Measurements from ENCODE around the gene PTGFRN. TPM values are rescaled to one million over a fixed set of nuclear protein-coding genes. Genes with fewer than 3 reads are reported as not detected.

Gene PTGFRN
- total and polyA plus RNA-seq, 2 of the 8 experiments (the other 6 are each of a cell fraction or from before 2014, with no cell fraction given), result 13.0 to 32.6 TPM

- Histone ChIP-seq H3K18ac (ENCODE audit: extremely low read depth, low read length) (no peak overlapping the region), H3K4me1 (replicated peaks in 1 of 4; ENCODE audit: control insufficient read depth in 3 of 4, insufficient read depth in 4 of 4, low read length in 3 of 4) (peaks cover 4 to 20% (median 19%) of the 10 kb centered on the region in 4 experiments), H2BK120ac (replicated peaks; ENCODE audit: low read depth, low read length) (peak overlapping the region; percentile 7), H3K9me3 (ENCODE audit: insufficient read depth in 2 of 2, low read depth in 1 of 2, low read length in 1 of 2) (no peaks in the 10 kb centered on the region), H4K20me1 (replicated peaks in 1 of 2; ENCODE audit: control insufficient read depth in 1 of 2, insufficient read depth in 2 of 2, low read length in 2 of 2) (no peaks in the 10 kb centered on the region), H3K56ac (replicated peaks; ENCODE audit: insufficient read length, low read depth, low read length) (no peak overlapping the region), H4K91ac (replicated peaks; ENCODE audit: insufficient read length, low read length) (no peak overlapping the region), H3K4ac (replicated peaks; ENCODE audit: insufficient read length, low read depth, low read length) (peak overlapping the region; percentile 4), H3K27ac (ENCODE audit: low read depth, low read length) (no peak overlapping the region), H2BK5ac (ENCODE audit: low read depth, low read length) (peak overlapping the region; percentile 47; the same call in 1 of the 2 replicates), H3K79me2 (ENCODE audit: control insufficient read depth in 1 of 2, insufficient read depth in 2 of 2, low read length in 2 of 2) (no peaks in the 10 kb centered on the region), H2BK12ac (ENCODE audit: low read depth, low read length) (no peak overlapping the region), H3K23me2 (ENCODE audit: low read depth, low read length) (no peaks in the 10 kb centered on the region; the same call in 1 of the 2 replicates), H3K36me3 (ENCODE audit: control insufficient read depth in 2 of 4, insufficient read depth in 4 of 4, low read length in 3 of 4) (no peaks in the 10 kb centered on the region), H3K14ac (ENCODE audit: insufficient read length) (no peak overlapping the region), H2AFZ (ENCODE audit: low read length) (no peak overlapping the region), H4K8ac (ENCODE audit: extremely low read depth, insufficient read depth, low read length) (no peak overlapping the region), H3K27me3 (replicated peaks in 1 of 4; ENCODE audit: control insufficient read depth in 3 of 4, extremely low read depth in 1 of 4, insufficient read depth in 3 of 4, low read length in 3 of 4) (no peaks in the 10 kb centered on the region), H3K9ac (replicated peaks in 1 of 4; ENCODE audit: extremely low read depth in 1 of 4, low read depth in 3 of 4, low read length in 3 of 4) (no peak overlapping the region), H3K23ac (ENCODE audit: insufficient read length) (no peak overlapping the region), H3K79me1 (ENCODE audit: low read depth, low read length) (no peaks in the 10 kb centered on the region), H2BK15ac (ENCODE audit: low read length) (no peak overlapping the region), H3K4me2 (ENCODE audit: insufficient read depth in 1 of 2, low read depth in 2 of 2, low read length in 2 of 2) (no peak overlapping the region), H4K5ac (ENCODE audit: insufficient read length, low read depth, low read length) (no peak overlapping the region), H3K4me3 (ENCODE audit: extremely low read depth in 1 of 4, insufficient read depth in 2 of 4, low read depth in 3 of 4, low read length in 4 of 4) (no peak overlapping the region), H2AK5ac (ENCODE audit: low read depth, low read length) (no peak overlapping the region), H2BK20ac (ENCODE audit: low read length) (peak overlapping the region; percentile 52; the same call in 1 of the 2 replicates)
- no peak for TF ChIP-seq CEBPB (IDR thresholded peaks at IDR 0.05; ENCODE audit: low read depth, low read length)
- no peak for TF ChIP-seq NANOG (IDR thresholded peaks at IDR 0.05; ENCODE audit: insufficient read depth, low read depth, low read length, poor library complexity, severe bottlenecking)
- no peak for TF ChIP-seq BACH1 (IDR thresholded peaks at IDR 0.05; ENCODE audit: low read length)
- ChIA-PET POLR2A (ENCODE audit: partially characterized antibody) (no interaction called here), CTCF (ENCODE audit: partially characterized antibody) (interaction anchor here (0.7 to 7.5 kb wide), 26 partner anchors 13 to 303 kb away, joined by 3 to 79 read pairs (median 6); partner anchors contain the start of gene PTGFRN)
- FAIRE-seq (no peak), DNase-seq (ENCODE audit: low read depth in 1 of 2, low spot score in 2 of 2) (no peak)
- 97% methylated on average over 5 of the region's 5 CpGs; no CpG with 5 or more reads in 1 of the 2 experiments for WGBS, 2 experiments (ENCODE audit: extremely low coverage in 1 of 2, insufficient coverage in 1 of 2, insufficient read length in 1 of 2, insufficient replicate concordance in 2 of 2, low coverage in 1 of 2, low lambda C conversion rate in 2 of 2, missing lambda C conversion rate in 1 of 2)
Measured at GRCh38 chr1:116880917-116881316, 28.8 kb upstream of the PTGFRN start.

All from H1 (cell line).